ENCODE data around the gene RYR2.
A peak's percentile ranks its signal among the peaks of the same experiment; 100 is the strongest.

RYR2 gene

GRCh38 chr1:237062976-237063375 lies 21.0 kb downstream of the RYR2 start:
- no peak for DNase-seq (ENCODE audit: low read depth, low spot score)
- no peak overlapping the region for H3K4me3 ChIP-seq (ENCODE audit: low read length)

GRCh38 chr1:237065903-237066302 lies 23.9 kb downstream of the RYR2 start:
- no peak overlapping the region for H3K4me3 ChIP-seq (ENCODE audit: low read length)

GRCh38 chr1:237070519-237070918 lies 28.5 kb downstream of the RYR2 start:
- DNase-seq (ENCODE audit: low read depth, low spot score), result no peak
- H3K4me3 ChIP-seq (ENCODE audit: low read length), result no peak overlapping the region

More at GRCh38 chr1:237065903-237066302, 23.9 kb downstream of the RYR2 start:
- no peak for DNase-seq (ENCODE audit: low read depth, low spot score)

- DNase-seq (ENCODE audit: low read depth, low spot score), result no peak
- no peak overlapping the region for H3K4me3 ChIP-seq (ENCODE audit: low read length)
Observed at GRCh38 chr1:237071641-237072420, 29.8 kb downstream of the RYR2 start.

GRCh38 chr1:237074371-237075117 lies 32.6 kb downstream of the RYR2 start:
- no peak overlapping the region for H3K4me3 ChIP-seq (ENCODE audit: low read length)
- DNase-seq (ENCODE audit: low read depth, low spot score), result no peak

- H3K4me3 ChIP-seq (ENCODE audit: low read length), result no peak overlapping the region
- DNase-seq (ENCODE audit: low read depth, low spot score), result no peak
Observed at GRCh38 chr1:237084341-237085077, 42.5 kb downstream of the RYR2 start.

GRCh38 chr1:237091691-237092090 lies 49.7 kb downstream of the RYR2 start:
- H3K4me3 ChIP-seq (ENCODE audit: low read length), result no peak overlapping the region
- no peak for DNase-seq (ENCODE audit: low read depth, low spot score)

- no peak overlapping the region for H3K4me3 ChIP-seq (ENCODE audit: low read length)
- no peak for DNase-seq (ENCODE audit: low read depth, low spot score)
Observed at GRCh38 chr1:237093691-237094090, 51.7 kb downstream of the RYR2 start.

- no peak overlapping the region for H3K4me3 ChIP-seq (ENCODE audit: low read length)
- DNase-seq (ENCODE audit: low read depth, low spot score), result no peak
Observed at GRCh38 chr1:237098541-237098940, 56.6 kb downstream of the RYR2 start.

- no peak for DNase-seq (ENCODE audit: low read depth, low spot score)
- no peak overlapping the region for H3K4me3 ChIP-seq (ENCODE audit: low read length)
Observed at GRCh38 chr1:237103021-237103420, 61.0 kb downstream of the RYR2 start.

- H3K4me3 ChIP-seq (ENCODE audit: low read length), result no peak overlapping the region
- DNase-seq (ENCODE audit: low read depth, low spot score), result no peak
Observed at GRCh38 chr1:237104096-237104495, 62.1 kb downstream of the RYR2 start.

GRCh38 chr1:237105826-237106225 lies 63.8 kb downstream of the RYR2 start:
- DNase-seq (ENCODE audit: low read depth, low spot score), result no peak
- H3K4me3 ChIP-seq (ENCODE audit: low read length), result no peak overlapping the region

- no peak for DNase-seq (ENCODE audit: low read depth, low spot score)
- H3K4me3 ChIP-seq (ENCODE audit: low read length), result no peak overlapping the region
Observed at GRCh38 chr1:237108297-237109040, 66.5 kb downstream of the RYR2 start.

- H3K4me3 ChIP-seq (ENCODE audit: low read length), result no peak overlapping the region
- no peak for DNase-seq (ENCODE audit: low read depth, low spot score)
Observed at GRCh38 chr1:237111807-237112206, 69.8 kb downstream of the RYR2 start.

- H3K4me3 ChIP-seq (ENCODE audit: low read length), result no peak overlapping the region
- no peak for DNase-seq (ENCODE audit: low read depth, low spot score)
Observed at GRCh38 chr1:237112663-237113062, 70.7 kb downstream of the RYR2 start.

- H3K4me3 ChIP-seq (ENCODE audit: low read length), result no peak overlapping the region
- DNase-seq (ENCODE audit: low read depth, low spot score), result no peak
Observed at GRCh38 chr1:237115035-237115434, 73.1 kb downstream of the RYR2 start.

GRCh38 chr1:237119091-237119490 lies 77.1 kb downstream of the RYR2 start:
- no peak for DNase-seq (ENCODE audit: low read depth, low spot score)
- H3K4me3 ChIP-seq (ENCODE audit: low read length), result no peak overlapping the region

- DNase-seq (ENCODE audit: low read depth, low spot score), result peak; percentile 8
- no peak overlapping the region for H3K4me3 ChIP-seq (ENCODE audit: low read length)
Observed at GRCh38 chr1:237120683-237121082, 78.7 kb downstream of the RYR2 start.

GRCh38 chr1:237124856-237125462 lies 83.0 kb downstream of the RYR2 start:
- H3K4me3 ChIP-seq (ENCODE audit: low read length), result no peak overlapping the region
- DNase-seq (ENCODE audit: low read depth, low spot score), result peak; percentile 38

Measured in Jurkat, Clone E6-1 (cell line).